ENCODE data around the gene TMPRSS12. TPM values are rescaled to one million over a fixed set of nuclear protein-coding genes. Genes with fewer than 3 reads are reported as not detected.
"Not testable (repeated sequence)": the region's sequence is repeated elsewhere in the genome, so short reads cannot be mapped to it uniquely, and the experiment has no call there.

The TMPRSS12 gene
- total RNA-seq, 4 donors from 2014 or later: not detected

- Histone ChIP-seq H3K4me3 (no peak overlapping the region), H3K27ac (no peak overlapping the region), H3K27me3 (no peaks in the 10 kb centered on the region), H3K36me3 (no peaks in the 10 kb centered on the region), H3K9me3 (peaks cover 0 to 4% (median 0%) of the 10 kb centered on the region in 4 donors), H3K4me1 (no peaks in the 10 kb centered on the region)
- TF ChIP-seq, protein P1, sequence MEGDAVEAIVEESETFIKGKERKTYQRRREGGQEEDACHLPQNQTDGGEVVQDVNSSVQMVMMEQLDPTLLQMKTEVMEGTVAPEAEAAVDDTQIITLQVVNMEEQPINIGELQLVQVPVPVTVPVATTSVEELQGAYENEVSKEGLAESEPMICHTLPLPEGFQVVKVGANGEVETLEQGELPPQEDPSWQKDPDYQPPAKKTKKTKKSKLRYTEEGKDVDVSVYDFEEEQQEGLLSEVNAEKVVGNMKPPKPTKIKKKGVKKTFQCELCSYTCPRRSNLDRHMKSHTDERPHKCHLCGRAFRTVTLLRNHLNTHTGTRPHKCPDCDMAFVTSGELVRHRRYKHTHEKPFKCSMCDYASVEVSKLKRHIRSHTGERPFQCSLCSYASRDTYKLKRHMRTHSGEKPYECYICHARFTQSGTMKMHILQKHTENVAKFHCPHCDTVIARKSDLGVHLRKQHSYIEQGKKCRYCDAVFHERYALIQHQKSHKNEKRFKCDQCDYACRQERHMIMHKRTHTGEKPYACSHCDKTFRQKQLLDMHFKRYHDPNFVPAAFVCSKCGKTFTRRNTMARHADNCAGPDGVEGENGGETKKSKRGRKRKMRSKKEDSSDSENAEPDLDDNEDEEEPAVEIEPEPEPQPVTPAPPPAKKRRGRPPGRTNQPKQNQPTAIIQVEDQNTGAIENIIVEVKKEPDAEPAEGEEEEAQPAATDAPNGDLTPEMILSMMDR (IDR thresholded peaks at IDR 0.05): no peak
- no peak for TF ChIP-seq POLR2A (IDR thresholded peaks at IDR 0.05)
- no peak for DNase-seq
Observed at GRCh38 chr12:50828886-50829285, 13.8 kb upstream of the TMPRSS12 start.

DNA sequence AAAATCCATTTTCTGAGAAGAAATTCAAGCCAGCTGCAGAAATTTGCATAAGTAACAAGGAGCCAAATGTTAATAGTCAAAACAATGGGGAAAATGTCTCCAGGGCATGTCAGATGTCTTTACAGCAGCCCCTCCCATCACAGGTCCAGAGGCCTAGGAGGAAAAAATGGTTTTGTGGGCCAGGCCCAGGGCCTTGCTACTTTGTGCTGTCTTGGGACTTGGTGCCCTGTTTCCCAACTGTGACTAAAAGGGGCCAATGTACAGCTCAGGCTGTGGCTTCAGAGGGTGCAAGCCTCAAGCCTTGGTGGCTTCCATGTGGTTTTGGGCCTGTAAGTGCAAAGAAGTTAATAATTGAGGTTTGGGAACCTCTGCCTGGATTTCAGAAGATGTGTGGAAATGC lies 8.9 kb upstream of the TMPRSS12 start:
- not testable (repeated sequence) for H3K27ac ChIP-seq, H3K27me3 ChIP-seq, H3K36me3 ChIP-seq, H3K4me3 ChIP-seq, H3K9me3 ChIP-seq, H3K4me1 ChIP-seq, DNase-seq

DNA sequence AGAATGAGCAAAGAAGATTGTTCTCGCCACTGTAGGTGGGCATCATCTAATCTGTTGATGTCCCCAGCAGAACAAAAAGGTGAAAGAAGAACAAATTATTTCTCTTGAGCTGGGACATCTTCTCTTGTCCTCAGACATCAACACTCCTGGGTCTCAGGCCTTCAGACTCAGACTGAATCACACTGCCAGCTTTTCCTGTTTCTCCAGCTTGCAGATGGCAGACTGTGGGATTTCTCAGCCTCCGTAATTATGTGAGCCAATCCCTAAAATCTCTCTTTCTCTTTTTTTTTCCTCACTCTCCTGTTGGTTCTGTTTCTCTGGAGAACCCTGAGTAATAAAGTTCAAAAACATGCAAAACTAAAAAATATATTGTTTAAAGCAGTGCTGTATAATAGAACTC lies 3.7 kb upstream of the TMPRSS12 start:
- H3K9me3 ChIP-seq: peaks cover 0 to 8% (median 0%) of the 10 kb centered on the region in 4 donors
- no peaks in the 10 kb centered on the region for H3K36me3 ChIP-seq
- no peaks in the 10 kb centered on the region for H3K27me3 ChIP-seq
- TF ChIP-seq, protein P1 (IDR thresholded peaks at IDR 0.05): no peak
- no peak for TF ChIP-seq POLR2A (IDR thresholded peaks at IDR 0.05)
- DNase-seq: no peak
- H3K27ac ChIP-seq: no peak overlapping the region
- H3K4me3 ChIP-seq: no peak overlapping the region
- H3K4me1 ChIP-seq: no peaks in the 10 kb centered on the region

DNA sequence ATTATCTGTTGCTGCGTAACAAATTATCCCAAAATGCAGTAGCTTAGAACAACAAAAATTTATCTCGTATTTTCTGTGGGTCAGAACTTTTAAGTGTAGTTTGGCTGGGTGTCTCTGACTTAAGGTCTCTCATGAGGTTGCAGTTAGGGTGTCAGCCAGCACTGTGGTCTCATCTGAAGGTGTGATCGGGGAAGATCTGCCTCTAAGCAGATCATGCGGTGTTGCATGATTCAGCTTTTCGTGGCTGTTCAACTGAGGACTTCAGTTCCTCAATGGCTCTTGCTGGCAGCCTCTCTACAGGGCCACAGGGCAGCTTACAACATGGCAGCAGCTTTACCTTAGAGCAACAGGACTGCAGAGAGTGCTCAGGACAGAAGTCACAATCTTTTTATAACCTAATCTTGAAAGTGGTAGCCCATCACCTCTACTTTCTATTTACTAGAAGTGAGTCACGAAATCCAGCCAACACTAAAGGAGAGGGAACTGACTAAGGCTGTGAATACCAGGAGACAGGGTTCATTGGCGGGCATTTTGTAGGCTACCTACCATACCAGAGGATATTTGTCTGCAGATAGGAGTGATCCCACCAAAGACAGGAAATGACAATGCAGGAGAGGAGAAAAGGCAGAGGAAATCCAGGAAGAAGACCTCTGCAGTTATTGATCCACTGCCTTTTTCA lies 1.8 kb upstream of the TMPRSS12 start:
- no peaks in the 10 kb centered on the region for H3K27me3 ChIP-seq
- TF ChIP-seq, protein P1 (IDR thresholded peaks at IDR 0.05): no peak
- TF ChIP-seq POLR2A (IDR thresholded peaks at IDR 0.05): no peak
- H3K27ac ChIP-seq: no peak overlapping the region
- H3K36me3 ChIP-seq: no peaks in the 10 kb centered on the region
- DNase-seq: no peak
- peaks cover 0 to 6% (median 0%) of the 10 kb centered on the region in 4 donors for H3K9me3 ChIP-seq
- no peak overlapping the region for H3K4me3 ChIP-seq
- H3K4me1 ChIP-seq: no peaks in the 10 kb centered on the region

DNA sequence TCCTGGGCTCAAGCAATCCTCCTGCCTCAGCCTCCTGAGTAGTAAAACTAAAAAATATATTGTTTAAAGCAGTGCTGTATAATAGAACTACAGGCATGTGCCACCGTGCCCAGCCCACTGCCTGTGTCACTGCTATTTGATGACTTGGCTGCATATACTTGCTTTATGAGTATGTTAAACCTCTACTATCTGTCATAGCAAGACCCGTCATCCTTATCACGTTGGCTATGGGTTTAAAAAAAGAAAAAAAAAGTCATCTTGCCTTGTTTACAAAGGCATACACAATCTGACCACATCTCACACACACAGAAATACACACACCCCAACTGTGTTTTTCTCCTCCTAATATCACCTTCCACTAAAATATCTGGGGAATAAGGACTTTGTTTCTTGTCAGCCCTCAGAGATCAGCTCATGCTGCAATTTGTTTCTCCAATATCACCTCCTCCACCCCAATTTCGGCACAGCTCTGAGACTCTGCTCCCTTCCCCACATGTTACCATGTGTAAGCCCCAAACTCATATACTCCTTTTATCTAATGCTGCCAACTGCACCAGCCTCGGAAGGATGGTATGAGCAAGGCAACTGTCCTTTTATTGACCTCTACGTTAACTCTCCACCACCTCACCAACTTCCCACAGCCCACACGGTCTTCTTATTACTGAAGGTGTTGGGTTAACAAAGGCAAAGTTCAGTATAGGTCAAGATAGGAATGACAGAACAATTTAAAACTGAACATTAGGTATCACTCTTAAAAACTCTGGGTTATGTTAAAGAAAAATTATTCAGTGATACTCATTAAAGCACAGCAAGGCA lies 802 bp upstream of the TMPRSS12 start:
- Histone ChIP-seq H3K4me3 (no peak overlapping the region), H3K36me3 (no peaks in the 10 kb centered on the region), H3K27ac (no peak overlapping the region), H3K4me1 (no peaks in the 10 kb centered on the region), H3K9me3 (peaks cover 0 to 6% (median 0%) of the 10 kb centered on the region in 4 donors), H3K27me3 (no peaks in the 10 kb centered on the region)
- no peak for DNase-seq
- TF ChIP-seq POLR2A (IDR thresholded peaks at IDR 0.05): no peak
- TF ChIP-seq, protein P1 (IDR thresholded peaks at IDR 0.05): no peak

DNA sequence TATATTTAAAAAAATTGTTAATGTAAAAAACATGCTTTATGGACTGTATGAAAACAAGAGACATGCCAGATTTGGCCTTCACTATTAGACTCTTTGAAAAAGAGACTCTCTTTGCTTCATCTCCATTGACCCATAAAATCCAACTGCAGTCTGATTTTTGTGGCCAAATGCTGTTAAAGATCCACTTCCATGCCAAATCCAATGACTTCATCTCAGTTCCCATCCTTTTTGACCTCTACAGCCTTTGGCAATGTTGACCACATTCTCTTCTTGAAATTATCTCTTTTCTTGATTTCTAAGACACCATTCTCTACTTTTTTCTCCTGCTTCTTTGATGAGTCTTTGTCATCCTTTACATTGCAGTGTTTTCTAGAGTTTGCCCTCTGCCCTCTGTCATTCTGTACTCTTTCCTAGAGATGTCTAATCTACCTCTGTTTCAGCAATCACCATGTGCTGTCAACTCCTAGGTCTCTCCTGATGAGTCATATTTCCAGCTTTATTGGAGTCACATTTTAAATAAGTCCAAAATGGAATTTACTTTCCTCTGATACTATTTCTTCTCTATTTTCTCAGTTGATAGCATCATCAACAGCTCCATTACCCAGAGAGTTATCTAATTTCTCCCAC lies 2.4 kb downstream of the TMPRSS12 start:
- no peak for DNase-seq
- TF ChIP-seq, protein P1 (IDR thresholded peaks at IDR 0.05): no peak
- no peak for TF ChIP-seq POLR2A (IDR thresholded peaks at IDR 0.05)
- H3K9me3 ChIP-seq: peaks cover 0 to 6% (median 0%) of the 10 kb centered on the region in 4 donors
- H3K36me3 ChIP-seq: no peaks in the 10 kb centered on the region
- H3K4me1 ChIP-seq: no peaks in the 10 kb centered on the region
- no peak overlapping the region for H3K4me3 ChIP-seq
- H3K27ac ChIP-seq: no peak overlapping the region
- H3K27me3 ChIP-seq: no peaks in the 10 kb centered on the region
